Heart left ventricle (tissue), 16 donors: ENCODE results near the gene CEACAM16. TPM values are rescaled to one million over a fixed set of nuclear protein-coding genes. Genes with fewer than 3 reads are reported as not detected.

Experiments
- ATAC-seq, 4 donors: fragments of 200-7000 bp; cut with Tn5 transposase; one replicate each; pipeline ENCODE4 v1.9.1; 2020 to 2022; ENCODE audit warnings: moderate library complexity in 4 of 4, mild to moderate bottlenecking in 3 of 4, moderate number of reproducible peaks in 1 of 4
- DNase-seq, 5 donors: peaks; one replicate each; pipeline ENCODE4 v3.0.0-alpha.2; 2020
- H3K27ac ChIP-seq, 12 donors: fragments of 200-600 bp; sonication (generic) in 4 of 12; one replicate each; pipeline versions ENCODE4 v1.5.0 to v1.8.0; 2016 to 2022; ENCODE audit warnings: mild to moderate bottlenecking in 2 of 12
- H3K27me3 ChIP-seq, 9 donors: fragments of 200-600 bp; sonication (generic) in 2 of 9; one replicate each; pipeline versions ENCODE4 v1.5.1 to v1.8.0; 2016 to 2022; ENCODE audit warnings: mild to moderate bottlenecking in 3 of 9
- H3K36me3 ChIP-seq, 9 donors: fragments of 200-600 bp; sonication (generic) in 2 of 9; one replicate each; pipeline versions ENCODE4 v1.5.0 to v1.8.0; 2018 to 2022; ENCODE audit warnings: mild to moderate bottlenecking in 2 of 9
- H3K4me1 ChIP-seq, 12 donors: fragments of 200-600 bp; sonication (generic) in 4 of 12; one replicate each; pipeline versions ENCODE4 v1.5.0 to v1.8.0; 2016 to 2022; ENCODE audit warnings: mild to moderate bottlenecking in 3 of 12
- H3K4me3 ChIP-seq, 12 donors: fragments of 200-600 bp; sonication (generic) in 4 of 12; one replicate each; pipeline versions ENCODE4 v1.5.0 to v1.8.0; 2017 to 2022; ENCODE audit warnings: mild to moderate bottlenecking in 9 of 12, moderate library complexity in 4 of 12
- H3K9me3 ChIP-seq, 12 donors: fragments of 200-600 bp; sonication (generic) in 4 of 12; one replicate each; pipeline versions ENCODE4 v1.5.0 to v1.8.0; 2016 to 2022; ENCODE audit warnings: mild to moderate bottlenecking in 1 of 12
- CTCF ChIP-seq, 12 donors: fragments of 200-600 bp; sonication (generic) in 4 of 12; IDR thresholded peaks; one replicate each; pipeline versions ENCODE4 v1.5.0 to v1.8.0; 2018 to 2022; ENCODE audit warnings: antibody characterized with exemption in 12 of 12, mild to moderate bottlenecking in 5 of 12
- POLR2A ChIP-seq, 2 donors: fragments of 450-650 bp; IDR thresholded peaks; one replicate each; pipeline ENCODE4 v1.6.1; 2017; ENCODE audit warnings: antibody characterized with exemption in 2 of 2, mild to moderate bottlenecking in 2 of 2, moderate library complexity in 2 of 2
- WGBS, 4 donors: extraction: QIAGEN DNeasy Blood & Tissue Kit in 2 of 4; methylation state at CpG; one replicate each; pipeline versions ENCODE4 v1.1.5 to v1.1.7; 2013 to 2018; 5-methylcytosine and 5-hydroxymethylcytosine counted together
- intact Hi-C, 10 donors: fragments of 100-400 bp; cut with DNase I; formaldehyde crosslinking; loops; one replicate each; pipeline versions ENCODE4 v1.11.1 to v1.14.2; 2022
- polyA plus RNA-seq, 2 donors: library from polyadenylated mRNA; stranded (reverse); fragments of 200-250 nt; gene quantifications; one replicate each; pipeline ENCODE4 v1.2.3, GENCODE V29; 2013
- total RNA-seq, 9 donors: library from RNA; depleted of rRNA in 2 of 9; stranded (reverse); fragments of >200 nt in 2 of 9; fragmentation: NEBNext Ultra II Directional in 3 of 9; extraction: Animal tissue kit (Norgen Biotek cat#: 25700) in 3 of 9; gene quantifications; one replicate each; pipeline versions ENCODE4 v1.1.0 to v1.2.4, GENCODE V29; 2016 to 2023
- donor health status: ischemic (EF 13 %, LVEDD 7.1; RV severe dilation, severe dysfunction).
- donor health status: healthy with polysubstance abuse.
- donor health status: DM: no; HTN: yes; CAD: no.
- donor health status: DM: no; HTN: no; CAD: no.
- donor health status: ischemic (EF 25% LVEDD 6.9; RV normal size, moderate dysfunction).
- donor health status: ischemic (EF 25% LVEDD 5.7; RV mildly dilated, moderate dysfunction).
- donor health status: healthy.
- donor health status: DM: yes; HTN: yes; CAD: no.
- donor health status: ischemic (EF 35%, LVEDD 5.7; RV mildly dilated, moderate dysfunction).
- donor health status: nonischemic (EF 11% LVEDD 7.7; RV severe dilation, severe dysfunction).
- donor health status: DM: yes; HTN: yes; CAD: no.
- donor health status: PGD.
- donor health status: ischemic (EF 29% LVEDD 5.4; RV normal size, mild dysfunction).
- donor health status: nonischemic (EF 23%, LVEDD 6.1; RV moderate dilation, normal function).

The CEACAM16 gene
- total and polyA plus RNA-seq, 11 donors, result not detected

GRCh38 chr19:44728178-44728577 is 29.2 kb downstream of the CEACAM16 start:
- DNase-seq (no peak), ATAC-seq (no peak)
- WGBS, 4 donors, result 68 to 80% (median 76%) methylated on average over 6 of the region's 6 CpGs
- no peaks in the 10 kb centered on the region for H3K9me3 ChIP-seq
- intact Hi-C loops, result loop anchor here in 1 of 10 donors (10.0 kb wide), 1 partner anchor 117 kb away; the partner anchor contains the start of gene NECTIN2
- TF ChIP-seq POLR2A (IDR thresholded peaks at IDR 0.05), result no peak
- no peak for TF ChIP-seq CTCF (IDR thresholded peaks at IDR 0.05)
- H3K36me3 ChIP-seq, result no peaks in the 10 kb centered on the region
- H3K4me3 ChIP-seq, result no peak overlapping the region
- no peak overlapping the region for H3K27ac ChIP-seq
- H3K27me3 ChIP-seq, result no peaks in the 10 kb centered on the region
- H3K4me1 ChIP-seq, result peaks cover 3 to 33% (median 20%) of the 10 kb centered on the region in 12 donors

GRCh38 chr19:44729516-44730033 is 30.6 kb downstream of the CEACAM16 start:
- intact Hi-C loops, result loop anchor here in 1 of 10 donors (10.0 kb wide), 1 partner anchor 115 kb away; the partner anchor contains the start of gene NECTIN2
- Histone ChIP-seq H3K27ac (no peak overlapping the region), H3K9me3 (no peaks in the 10 kb centered on the region), H3K4me3 (no peak overlapping the region), H3K27me3 (no peaks in the 10 kb centered on the region), H3K4me1 (peaks cover 0 to 19% (median 10%) of the 10 kb centered on the region in 12 donors), H3K36me3 (no peaks in the 10 kb centered on the region)
- DNase-seq, result no peak
- TF ChIP-seq CTCF (IDR thresholded peaks at IDR 0.05) (no peak), POLR2A (IDR thresholded peaks at IDR 0.05) (no peak)
- no peak for ATAC-seq
- 89 to 94% (median 92%) methylated on average over 8 of the region's 8 CpGs for WGBS, 4 donors

- 91 to 98% (median 95%) methylated on average over 5 of the region's 5 CpGs for WGBS, 4 donors
- H3K4me1 ChIP-seq, result peaks cover 0 to 5% (median 0%) of the 10 kb centered on the region in 12 donors
- ATAC-seq (no peak), DNase-seq (no peak)
- no peaks in the 10 kb centered on the region for H3K9me3 ChIP-seq
- H3K36me3 ChIP-seq, result no peaks in the 10 kb centered on the region
- H3K27me3 ChIP-seq, result no peaks in the 10 kb centered on the region
- H3K4me3 ChIP-seq, result no peak overlapping the region
- no peak overlapping the region for H3K27ac ChIP-seq
- intact Hi-C loops, result no loop called here
- TF ChIP-seq CTCF (IDR thresholded peaks at IDR 0.05), result no peak
- TF ChIP-seq POLR2A (IDR thresholded peaks at IDR 0.05), result no peak
Observed at GRCh38 chr19:44731081-44731480, 32.1 kb downstream of the CEACAM16 start.

GRCh38 chr19:44731622-44732021 is 32.7 kb downstream of the CEACAM16 start:
- no peak for ATAC-seq
- peaks cover 0 to 5% (median 0%) of the 10 kb centered on the region in 12 donors for H3K4me1 ChIP-seq
- whole genome bisulfite sequencing, 4 donors, result 70 to 85% (median 81%) methylated on average over 5 of the region's 5 CpGs
- no peak for TF ChIP-seq CTCF (IDR thresholded peaks at IDR 0.05)
- TF ChIP-seq POLR2A (IDR thresholded peaks at IDR 0.05), result no peak
- no peak overlapping the region for H3K4me3 ChIP-seq
- H3K9me3 ChIP-seq, result no peaks in the 10 kb centered on the region
- no peak for DNase-seq
- no peaks in the 10 kb centered on the region for H3K27me3 ChIP-seq
- H3K27ac ChIP-seq, result no peak overlapping the region
- intact Hi-C loops, result no loop called here
- no peaks in the 10 kb centered on the region for H3K36me3 ChIP-seq
